DMS53 treated with DMSO at 0.1 percent for 48 hours (cell line): Measurements from ENCODE around the gene EAF1.
"Not testable (repeated sequence)": the region's sequence is repeated elsewhere in the genome, so short reads cannot be mapped to it uniquely, and the experiment has no call there.

Experiments
- DNase-seq: peaks from one replicate; lab custom pipeline; 2025; ENCODE audit not compliant: unreplicated experiment; lab: John Stamatoyannopoulos, UW

Gene EAF1

DNA sequence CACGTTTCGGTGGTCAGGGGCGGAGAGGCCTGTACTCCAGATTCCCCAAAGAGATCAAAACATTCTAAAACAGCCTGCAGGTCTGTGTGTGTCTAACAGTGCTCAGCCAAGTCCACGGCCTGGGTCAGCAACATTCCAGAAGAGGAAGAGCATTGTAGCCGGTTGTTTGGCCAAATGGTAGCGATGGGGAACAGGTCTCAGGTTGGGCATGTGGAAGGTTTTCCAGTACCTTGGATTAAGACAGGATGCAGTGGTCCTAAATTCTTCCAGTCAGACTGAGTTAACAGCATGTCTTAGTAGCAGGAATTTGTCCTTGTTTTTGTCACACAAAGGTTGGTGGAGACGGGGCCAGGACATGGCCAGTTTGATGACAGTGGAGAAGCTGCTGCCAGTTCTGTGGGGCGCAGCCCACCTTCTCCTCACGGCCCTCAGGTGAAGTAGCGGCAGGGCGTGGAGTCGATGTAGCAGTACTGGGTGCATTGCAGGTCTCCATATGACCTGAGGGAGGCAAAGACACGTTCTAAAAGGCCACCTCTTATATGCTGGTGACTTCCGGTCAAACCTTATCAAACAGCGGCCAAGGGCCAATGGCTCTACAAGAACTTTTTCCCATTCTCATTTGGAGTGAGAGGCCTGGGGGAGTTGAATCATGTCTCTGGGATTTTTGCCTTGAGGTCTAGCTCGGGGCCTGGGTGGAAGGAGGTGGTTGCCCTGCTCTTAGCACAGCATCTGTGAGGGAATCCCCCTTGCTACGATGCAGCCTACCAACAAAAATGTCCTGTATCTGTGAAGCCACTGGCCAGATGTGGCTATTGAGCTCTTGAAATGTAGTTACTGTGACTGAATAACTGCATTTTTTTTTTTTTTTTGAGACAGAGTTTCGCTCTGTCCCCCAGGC is 24.1 kb downstream of the EAF1 start:
- no peak for DNase-seq

DNA sequence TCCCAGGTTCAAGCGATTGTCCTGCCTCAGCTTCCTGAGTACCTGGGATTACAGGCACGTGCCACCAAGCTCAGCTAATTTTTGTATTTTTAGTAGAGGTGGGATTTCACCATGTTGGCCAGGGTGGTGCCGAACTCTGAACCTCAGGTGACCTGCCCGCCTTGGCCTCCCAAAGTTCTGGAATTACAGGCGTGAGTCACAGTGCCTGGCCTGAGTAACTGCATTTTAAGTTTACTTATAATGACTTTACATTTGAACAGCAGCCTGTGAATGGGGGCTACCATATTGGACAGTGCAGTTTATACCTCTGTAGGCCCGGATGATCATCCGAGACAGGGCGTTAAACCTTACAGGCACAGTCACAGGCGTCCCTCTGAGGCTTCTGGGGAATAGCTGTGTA is 24.8 kb downstream of the EAF1 start:
- no peak for DNase-seq

DNA sequence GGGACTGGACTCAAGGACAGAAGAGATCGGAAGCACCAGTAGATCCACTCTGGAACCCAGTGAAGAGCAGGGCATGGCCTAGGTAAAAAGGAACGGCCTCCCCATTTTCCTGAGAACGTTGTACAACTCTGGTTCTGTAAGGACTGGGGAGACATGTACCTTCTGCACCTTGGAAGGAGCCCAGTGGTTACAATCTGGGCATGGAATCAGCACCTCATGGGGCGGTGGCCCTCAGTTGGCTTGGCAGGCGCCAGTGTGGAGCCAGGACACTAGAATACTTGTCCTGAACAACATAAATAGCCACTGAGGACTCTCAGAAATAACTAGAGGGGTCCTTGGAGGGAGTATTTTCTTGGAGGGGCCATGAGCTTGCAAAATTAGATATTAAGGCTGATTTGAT is 25.6 kb downstream of the EAF1 start:
- no peak for DNase-seq

DNA sequence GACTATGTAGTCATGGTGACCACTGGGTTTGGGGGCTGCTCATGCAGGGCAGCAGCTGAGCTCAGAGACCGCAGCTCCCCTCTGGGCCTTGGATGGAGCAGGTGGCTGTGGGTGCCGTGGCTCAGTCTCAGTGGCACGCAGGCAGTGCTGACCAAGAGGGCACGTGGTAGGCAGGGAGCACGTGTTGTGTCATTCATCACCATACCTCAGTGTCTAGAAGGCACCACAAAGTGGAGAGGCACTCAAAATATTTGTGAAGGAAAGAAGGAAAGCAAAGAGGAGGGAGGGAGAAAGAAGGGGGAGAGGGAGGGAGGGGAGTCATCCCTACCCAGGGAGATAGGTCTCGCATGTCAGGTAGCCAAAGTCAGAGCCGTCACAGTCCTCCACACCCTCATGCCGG is 26.1 kb downstream of the EAF1 start:
- DNase-seq = no peak

DNA sequence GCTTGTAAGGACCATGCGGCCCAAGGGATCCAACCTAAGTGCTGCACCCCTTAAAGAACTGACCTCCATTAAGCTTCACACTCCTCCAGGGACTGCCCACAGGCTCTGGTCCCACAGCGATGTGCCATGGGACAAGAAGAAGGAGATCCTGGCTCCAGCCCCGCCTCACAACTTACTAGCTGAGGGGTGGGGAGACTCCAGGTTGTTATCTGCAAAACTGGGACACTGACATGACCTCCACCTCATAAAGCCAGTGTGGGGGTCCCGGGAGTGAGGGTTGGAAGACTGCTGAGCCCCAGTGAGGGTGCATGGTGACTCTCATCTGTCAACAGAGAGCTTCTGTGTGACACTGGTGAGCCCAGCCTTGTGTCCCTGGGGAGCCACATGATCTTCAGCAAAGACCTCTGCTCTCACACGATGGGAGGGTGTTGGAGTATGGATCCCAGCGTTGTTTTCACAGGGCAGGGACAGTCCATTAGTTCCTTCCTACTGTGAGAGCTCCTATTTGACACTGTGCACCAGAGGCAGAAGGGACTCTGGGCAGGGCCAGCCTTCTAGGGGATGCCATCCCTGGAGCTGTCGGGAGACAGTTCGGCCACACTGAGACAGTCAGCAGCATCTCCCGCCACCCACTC is 26.7 kb downstream of the EAF1 start:
- DNase-seq = no peak

DNA sequence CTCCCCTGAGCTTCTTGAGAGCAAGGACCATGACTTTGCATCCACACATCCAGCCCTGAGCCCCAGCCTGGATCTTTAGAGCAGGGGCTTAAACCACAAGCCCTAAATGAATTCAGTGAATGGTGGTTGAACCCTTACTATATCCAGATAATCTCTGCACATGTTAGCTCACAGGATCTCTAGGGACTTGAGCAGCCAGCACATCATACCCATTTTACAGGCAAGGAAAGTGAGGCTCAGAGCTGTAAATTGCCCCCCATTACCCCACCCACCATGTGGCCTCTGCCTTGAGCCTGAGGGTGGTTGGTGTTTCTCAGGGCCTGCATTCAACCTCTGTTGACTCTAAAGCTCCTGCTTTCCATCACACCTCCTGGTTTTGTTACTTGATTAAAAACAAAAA is 27.6 kb downstream of the EAF1 start:
- no peak for DNase-seq

DNA sequence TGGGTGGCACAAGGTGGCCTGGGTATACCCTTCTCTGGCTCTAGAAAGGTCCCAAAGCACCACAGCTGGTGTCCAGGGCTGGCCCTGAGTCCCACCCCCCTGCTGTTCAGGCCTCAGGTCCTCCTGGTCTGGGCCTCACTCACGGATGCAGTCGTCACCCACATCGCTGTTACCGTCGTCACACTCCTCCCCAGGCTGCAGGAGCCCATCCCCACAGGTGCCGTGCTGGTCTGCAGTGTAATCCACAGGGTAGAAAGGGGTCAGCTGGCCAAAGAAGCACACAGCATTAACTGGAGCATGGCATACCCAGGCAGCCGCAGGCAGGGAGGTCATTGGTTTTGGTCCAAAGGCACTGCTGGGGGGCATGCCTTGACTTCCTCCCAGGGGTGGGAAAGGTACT is 28.4 kb downstream of the EAF1 start:
- no peak for DNase-seq

DNA sequence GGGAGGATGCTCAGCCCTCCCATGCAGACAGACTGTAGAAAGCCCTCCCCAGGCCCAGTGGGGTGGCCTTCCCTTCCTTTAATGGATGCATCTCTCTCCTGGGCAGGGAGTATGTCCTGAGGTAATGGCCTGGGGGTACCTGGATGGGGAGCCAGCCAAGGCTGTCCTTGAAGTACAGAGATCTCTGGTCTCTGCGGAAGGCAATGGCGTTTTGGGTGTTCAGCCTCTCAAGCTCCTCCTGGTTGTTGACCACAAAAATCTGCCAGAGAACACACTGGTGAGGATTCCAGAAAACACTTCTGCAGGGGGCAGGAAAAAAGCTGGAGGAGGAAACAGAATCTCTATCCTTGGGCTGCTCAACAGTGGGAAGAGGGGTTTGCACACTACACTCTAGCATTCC is 28.9 kb downstream of the EAF1 start:
- no peak for DNase-seq

DNA sequence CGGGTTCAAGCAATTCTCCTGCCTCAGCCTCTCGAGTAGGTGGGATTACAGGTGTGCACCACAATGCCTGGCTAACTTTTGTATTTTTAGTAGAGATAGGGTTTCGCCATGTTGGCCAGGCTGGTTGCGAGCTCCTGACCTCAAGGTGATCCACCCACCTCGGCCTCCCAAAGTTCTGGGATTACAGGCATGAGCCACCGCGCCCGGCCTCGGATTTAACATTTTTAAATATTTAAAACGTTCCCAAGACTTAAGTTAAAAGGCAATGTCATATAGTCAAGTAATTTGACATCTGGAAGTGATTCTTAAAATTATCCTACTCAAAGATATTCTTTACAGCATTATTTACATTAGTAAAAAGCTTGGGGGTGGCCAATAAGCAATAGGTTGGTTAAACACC is 29.5 kb downstream of the EAF1 start:
- not testable (repeated sequence) for DNase-seq

DNA sequence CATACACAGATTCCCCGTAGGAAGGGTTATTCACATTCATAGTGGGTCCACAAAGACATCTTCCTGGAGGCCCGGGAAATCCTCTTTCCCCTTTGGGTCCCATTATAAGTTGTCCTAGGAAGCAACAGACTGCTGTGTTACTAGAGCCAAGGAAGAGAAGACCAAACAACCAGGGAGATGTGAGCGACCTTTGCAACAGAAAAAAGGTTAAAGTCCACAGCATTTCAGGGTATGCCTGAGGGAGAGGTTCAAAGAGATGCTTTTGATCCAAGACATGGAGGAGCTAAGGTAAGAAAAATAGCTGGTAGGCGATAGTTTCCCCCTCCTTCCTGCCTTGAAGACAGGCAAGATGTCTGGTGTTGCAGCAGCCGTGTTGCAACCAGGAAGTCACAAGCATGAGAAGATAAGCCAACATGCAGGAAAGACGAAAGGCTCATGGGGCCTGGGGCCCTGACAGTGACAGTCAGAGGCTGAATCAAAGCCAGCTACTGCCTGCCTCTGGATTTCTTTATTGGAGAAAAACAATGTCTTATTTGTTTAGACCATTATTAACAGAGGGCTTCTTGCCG is 30.9 kb downstream of the EAF1 start:
- no peak for DNase-seq

DNA sequence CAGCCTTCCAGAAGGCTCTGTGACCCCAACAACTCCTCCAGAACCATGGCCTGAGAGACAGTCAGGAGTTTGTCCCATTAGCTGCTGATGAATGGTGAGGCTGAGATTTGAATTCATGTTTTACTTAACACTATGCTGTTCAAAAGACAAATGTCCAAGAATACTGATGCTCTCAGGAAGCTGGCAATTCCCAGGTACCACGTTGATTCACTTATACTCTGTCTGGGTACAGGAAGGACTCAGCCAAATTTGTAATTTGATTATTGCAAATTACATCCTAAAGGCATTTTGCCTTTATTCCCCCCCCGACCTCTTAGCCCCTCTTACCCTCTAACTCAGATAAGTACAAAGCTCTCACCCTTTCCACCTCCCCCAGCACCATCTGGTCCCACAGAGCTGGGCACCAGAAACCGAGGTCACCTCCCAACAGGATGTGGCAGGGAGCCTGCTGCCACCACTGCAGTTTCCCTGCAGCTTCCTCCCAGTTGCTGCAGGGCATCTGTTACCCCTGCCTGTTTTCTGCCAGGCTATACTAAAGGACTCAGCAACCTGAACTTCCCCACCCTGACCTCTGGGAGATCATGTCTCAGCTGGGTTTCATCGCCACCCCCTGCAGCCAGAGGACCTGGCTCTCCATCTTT is 33.6 kb downstream of the EAF1 start:
- no peak for DNase-seq

DNA sequence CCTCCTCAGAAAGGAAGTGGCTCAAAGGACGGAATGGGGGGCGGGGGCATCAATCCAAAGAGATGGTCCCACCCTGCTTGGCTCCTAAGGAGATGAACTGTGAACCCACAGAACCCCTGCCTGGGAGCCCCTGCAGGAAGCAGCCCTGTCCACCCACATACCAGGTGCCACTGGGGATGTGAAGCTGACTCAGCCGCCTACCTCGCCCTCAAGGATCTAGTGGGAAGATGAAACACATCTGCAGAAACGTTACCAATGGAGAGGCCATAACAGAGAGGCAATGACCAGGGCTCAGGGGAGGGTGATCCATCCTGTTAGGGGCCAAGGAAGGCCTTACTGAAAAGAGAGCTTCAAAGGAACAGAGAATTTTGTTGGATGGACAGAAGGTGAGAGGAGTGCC is 35.1 kb downstream of the EAF1 start:
- DNase-seq = no peak

DNA sequence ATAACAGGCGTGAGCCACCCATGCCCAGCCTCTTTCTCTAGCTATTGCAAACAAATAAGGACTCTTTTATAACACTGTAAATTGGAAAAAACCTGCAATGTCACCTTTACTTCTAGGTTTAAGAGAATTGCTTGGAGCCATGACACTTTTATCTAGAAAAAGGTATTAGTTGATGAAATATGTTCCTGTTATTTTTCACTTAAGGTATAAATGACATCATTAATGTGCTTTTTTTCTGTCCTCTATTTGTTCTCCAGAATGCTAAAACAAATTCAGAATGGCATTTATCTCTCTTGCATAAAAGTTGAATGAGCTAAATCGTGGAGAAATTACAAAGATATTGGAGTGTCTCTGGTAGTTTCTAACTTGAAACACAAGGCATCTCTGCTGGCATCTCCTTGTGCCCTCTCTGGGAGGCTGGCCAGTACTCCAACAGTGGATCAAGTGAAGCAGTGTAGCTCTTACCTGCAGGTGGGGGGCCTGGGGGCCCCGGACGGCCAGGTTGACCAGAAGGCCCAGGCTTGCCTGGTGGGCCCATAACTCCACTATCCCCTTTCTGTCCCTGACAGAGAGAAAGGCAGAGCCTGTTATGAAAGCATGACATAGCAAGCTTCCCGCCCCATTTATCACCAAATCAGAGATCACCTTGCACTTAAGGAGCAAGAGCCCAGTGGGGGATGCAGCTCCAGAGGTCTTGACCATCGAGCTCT is 38.6 kb downstream of the EAF1 start:
- no peak for DNase-seq

DNA sequence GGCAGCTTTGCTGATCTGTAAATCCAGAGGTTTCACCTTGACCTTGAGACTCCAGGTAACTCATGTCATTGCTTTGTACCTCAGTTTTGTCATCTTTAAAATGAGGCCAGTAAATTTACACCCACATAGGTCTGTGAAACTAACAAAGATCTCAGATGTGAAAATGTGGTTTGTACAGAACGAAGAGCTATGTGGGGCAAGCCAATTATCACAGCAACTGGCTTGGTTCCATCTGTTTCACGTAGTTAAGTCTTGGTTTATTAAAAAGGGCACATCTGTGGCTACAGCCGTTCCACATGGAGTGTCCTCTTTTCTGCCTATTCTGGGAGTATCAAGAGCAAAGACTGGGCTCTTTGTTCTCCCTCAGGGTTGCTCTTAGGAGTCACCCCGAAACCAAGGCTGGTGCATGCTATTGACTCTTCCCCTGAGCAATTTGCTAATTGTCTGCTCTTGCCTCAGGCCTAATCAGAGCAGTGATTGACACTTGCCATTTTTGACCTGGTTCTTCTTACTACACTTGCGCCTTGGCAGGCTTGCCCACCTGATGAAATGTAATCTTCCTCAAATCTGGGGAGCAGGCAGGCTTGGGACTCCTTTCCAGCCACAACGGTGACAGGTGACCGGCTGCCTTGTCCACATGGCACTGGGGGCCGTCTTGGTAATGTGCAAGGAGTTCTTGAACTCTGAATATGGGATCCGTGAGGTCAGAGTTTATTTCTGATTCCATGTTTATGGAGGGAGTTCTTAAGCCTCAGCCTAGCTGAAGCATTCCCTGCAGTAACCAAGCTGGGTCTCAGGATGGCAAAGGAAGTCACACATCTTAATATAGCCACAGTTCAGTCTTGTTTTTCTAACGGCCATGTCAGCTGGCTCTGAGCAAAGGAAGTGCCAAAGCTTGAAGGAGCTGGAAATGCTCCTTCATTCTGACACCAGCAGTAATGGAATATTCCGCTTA is 40.1 kb downstream of the EAF1 start:
- no peak for DNase-seq

DNA sequence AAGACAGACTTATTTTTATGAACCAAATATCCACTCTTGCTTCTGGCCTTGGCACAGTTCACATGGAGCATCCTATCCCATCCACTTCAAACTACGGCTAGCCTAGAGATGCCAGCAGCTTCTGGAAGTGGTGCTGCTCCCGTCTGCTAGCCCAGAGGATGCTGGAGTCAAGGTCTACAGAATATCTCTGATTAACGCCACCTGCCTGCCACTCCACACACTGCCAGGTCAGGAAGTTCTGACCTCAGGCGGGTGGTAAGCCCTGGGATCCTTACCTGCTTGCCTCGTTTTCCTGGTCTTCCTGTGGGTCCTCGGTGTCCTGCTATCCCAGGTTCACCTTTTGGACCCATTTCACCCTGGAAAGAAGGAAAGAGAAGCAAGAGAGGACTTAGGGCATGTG is 42.9 kb downstream of the EAF1 start:
- no peak for DNase-seq

DNA sequence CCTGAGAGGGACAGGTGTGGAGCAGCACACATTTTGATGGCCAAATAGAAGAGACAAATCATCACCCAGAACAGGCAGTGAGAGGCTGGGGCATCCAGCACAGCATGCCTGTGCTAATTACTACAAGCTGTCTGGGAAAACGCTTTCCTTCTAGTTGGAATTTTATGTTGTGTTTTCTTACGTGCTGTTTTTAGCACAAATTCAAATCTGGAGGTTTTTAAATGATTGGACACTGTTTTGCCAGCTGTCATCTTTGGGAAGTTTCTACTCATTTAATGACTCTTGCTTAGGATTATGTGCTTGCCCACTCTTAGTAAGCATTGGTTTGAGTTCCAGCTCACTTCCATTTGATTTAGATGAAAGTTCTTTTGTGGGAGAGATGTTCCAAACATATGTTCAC is 43.5 kb downstream of the EAF1 start:
- DNase-seq = no peak

DNA sequence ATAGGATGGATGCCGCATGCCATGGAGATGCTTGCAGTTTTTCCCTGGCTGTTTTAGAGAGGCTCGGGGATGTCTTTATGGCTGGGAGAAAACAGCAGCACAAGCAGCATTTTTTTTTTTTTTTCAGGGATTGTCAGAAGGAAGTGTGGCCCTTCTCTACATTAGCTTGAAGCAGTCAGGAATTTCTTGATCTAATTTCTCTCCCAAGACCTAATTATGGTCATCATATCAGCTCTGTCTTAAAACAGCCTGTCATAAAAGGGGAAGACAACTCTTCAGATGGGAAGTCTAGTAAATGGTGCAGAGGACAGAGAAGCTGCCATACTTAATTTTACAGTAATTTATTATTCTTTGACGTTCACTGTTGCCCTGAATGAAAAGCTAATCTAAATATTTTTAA is 44.5 kb downstream of the EAF1 start:
- no peak for DNase-seq

DNA sequence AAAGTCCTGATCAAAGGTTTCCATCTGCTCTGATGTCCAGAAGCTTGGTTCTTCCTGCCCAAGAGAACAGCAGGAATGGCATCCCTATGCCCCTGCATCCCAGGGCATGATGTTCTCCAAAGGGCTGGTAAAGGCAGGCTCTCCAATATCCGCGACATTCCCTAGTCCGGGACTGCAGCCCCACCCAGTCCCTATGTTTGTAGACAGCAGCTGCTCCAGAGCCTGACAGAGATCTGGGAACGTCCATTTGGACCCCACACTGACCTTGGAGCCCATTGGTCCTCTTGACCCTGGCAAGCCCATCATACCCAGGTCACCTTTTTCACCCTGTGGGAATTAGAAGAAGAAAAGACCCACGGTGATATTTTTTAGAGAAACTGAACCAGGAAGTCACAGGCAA is 47.8 kb downstream of the EAF1 start:
- DNase-seq = no peak

DNA sequence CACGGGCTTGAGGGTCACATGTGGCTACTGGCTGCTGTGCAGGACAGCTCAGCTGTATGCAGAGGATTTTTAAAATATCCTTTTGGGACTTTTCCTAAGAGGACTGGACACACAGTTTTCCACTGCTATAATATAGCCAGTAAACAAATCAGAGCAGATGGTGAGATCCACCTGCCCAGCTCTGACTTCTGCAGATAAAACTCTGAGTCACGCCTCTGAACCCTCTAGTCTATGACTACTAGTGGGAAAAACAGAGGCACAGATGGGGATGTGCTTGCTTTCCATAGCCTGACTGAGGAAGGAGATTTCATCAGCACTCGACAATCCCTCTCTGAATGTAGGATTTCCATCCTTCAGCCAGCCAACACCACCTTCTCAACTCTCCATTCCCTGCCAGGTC is 49.0 kb downstream of the EAF1 start:
- DNase-seq = no peak

DNA sequence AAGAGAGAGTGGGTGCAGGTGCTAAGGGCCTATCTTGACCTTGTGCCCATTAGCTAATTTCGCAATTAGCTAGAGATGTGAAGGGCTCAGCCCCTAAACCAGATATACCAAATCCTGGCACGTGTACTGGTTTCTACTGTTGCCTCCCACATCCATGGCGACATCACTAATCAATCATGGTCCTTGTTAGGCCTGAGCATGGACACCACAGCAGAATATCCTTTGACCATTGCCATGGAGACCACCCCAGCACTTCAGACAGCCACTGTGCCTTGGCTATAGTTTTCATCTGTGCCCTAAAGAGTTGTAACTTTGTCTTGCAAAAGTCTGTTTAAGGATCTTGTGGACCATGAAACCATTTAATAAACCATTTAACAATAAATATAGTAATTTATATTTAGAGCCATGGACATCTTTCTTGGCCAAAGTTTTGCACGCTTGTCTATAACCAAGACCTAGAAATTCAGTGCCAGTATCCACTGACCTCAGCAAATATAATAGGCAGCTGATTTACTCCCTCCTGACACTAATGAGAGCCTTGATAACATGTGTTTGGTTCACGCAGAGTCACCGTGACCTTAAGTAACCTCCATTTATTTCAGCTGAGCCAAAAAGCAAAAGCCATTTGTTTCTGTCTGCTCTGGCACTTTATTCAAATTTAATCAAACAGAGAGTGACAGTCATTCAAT is 50.7 kb downstream of the EAF1 start:
- DNase-seq = no peak
